SK-MEL-5 (cell line): Measurements from ENCODE around the gene NPM3. TPM values are rescaled to one million over a fixed set of nuclear protein-coding genes. Genes with fewer than 3 reads are reported as not detected.

Experiments
- DNase-seq: peaks from one replicate; pipeline ENCODE4 v3.0.0-alpha.2; 2016; ENCODE audit warnings: low read depth, low spot score
- in situ Hi-C: cut with HindIII; loops from 2 replicates; pipeline ENCODE4 v1.10.0; 2016; ENCODE audit warnings: low sequenced_read_pairs, high pct_unique_total_duplicates, low pct_unique_long_range_greater_than_20kb
- total RNA-seq: library from RNA; depleted of rRNA; stranded (reverse); fragments of >200 nt; shearing (Covaris generic); gene quantifications from 2 replicates; pipeline ENCODE4 v1.2.3, GENCODE V29; 2014

The NPM3 gene
- total RNA-seq, 1 experiment from 2014 or later, result 61.5 TPM

GRCh38 chr10:101778781-101779543 lies 4.3 kb downstream of the NPM3 start:
- in situ Hi-C loops, result no loop called here
- no peak for DNase-seq

- DNase-seq, result no peak
- in situ Hi-C loops, result no loop called here
Measured at GRCh38 chr10:101778151-101778780, 5.0 kb downstream of the NPM3 start.

DNA sequence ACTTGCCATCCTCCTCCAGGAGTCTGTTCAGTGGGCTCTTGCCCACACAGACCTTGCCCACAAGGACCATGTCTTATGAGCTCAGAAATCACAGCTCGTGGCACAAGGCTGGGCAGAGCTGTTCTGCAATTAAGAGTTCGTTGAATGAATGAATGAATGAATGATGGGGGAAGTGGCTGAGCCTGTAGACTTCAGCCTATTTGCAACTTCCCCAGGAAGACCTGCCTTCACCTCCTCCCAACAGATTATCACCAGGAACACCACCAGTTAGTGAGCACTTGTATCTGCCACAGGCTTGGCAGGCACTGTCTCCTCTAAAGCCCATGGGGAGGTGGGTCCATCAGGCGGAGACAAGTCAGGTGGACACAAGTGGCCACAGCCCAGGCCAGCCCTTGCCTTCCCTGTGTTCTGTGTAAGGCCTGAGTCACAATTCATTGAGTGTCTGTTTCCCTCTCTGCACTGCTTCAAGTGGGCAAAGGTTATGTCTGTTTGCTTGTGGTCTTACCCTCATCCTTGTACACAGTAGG lies 5.6 kb downstream of the NPM3 start:
- no peak for DNase-seq
- in situ Hi-C loops, result no loop called here

GRCh38 chr10:101776161-101776817 lies 7.0 kb downstream of the NPM3 start:
- no peak for DNase-seq
- in situ Hi-C loops, result no loop called here

DNA sequence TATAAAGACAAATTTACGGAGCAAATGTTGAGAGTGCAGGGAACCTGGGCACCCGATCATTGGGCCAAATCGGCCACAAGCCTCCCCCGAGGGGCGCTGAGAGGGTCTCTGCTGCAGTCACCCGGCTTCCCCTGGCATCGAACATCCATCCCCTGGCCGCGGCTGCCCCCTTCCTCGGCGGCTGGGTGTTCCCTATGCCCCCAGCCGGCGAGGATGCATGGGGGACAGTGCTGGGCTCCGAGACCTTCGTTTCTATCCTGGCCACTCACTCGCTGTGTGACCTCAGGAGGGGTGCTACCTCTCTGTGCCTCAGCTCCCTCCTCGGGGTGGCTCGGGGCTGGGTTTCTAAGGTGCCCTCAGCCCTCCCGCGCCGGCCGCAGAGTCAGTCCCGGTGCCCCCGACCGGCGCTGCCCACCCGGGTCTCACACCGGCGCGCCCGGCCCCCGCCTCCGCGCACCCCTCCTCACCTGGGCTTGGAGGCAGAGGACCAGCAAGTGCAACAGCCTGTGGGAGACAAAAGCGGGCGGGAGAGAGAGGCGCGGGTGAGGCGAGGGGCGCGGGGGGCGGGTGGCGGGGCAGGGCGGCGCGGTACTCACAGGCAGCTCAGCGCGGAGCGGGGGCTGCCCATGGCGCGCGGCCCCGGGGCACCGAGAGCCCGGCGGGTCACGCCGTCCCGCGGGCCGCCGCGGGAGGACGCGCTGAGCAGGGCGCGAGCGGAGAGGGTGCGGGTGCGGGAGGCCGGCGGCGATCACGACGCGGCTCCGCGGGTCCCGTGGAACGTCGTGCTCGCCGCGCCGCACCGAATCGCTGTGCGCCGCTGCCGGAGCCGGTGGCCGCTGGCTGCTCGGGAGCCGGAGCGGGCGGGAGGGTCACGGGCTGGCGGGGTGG lies 7.7 kb downstream of the NPM3 start, which contains the start of gene FGF8:
Gene FGF8, minus strand, starts transcription at position 842 of the 888 bp plus-strand sequence. Its CDS starts 214 bp downstream, at position 628.
- in situ Hi-C loops, result no loop called here
- DNase-seq, result no peak

GRCh38 chr10:101774589-101775272 lies 8.5 kb downstream of the NPM3 start:
- in situ Hi-C loops, result no loop called here
- DNase-seq, result no peak

- no peak for DNase-seq
- in situ Hi-C loops, result no loop called here
Measured at GRCh38 chr10:101773923-101774588, 9.2 kb downstream of the NPM3 start.

GRCh38 chr10:101772895-101773761 lies 10.1 kb downstream of the NPM3 start:
- in situ Hi-C loops, result no loop called here
- no peak for DNase-seq

DNA sequence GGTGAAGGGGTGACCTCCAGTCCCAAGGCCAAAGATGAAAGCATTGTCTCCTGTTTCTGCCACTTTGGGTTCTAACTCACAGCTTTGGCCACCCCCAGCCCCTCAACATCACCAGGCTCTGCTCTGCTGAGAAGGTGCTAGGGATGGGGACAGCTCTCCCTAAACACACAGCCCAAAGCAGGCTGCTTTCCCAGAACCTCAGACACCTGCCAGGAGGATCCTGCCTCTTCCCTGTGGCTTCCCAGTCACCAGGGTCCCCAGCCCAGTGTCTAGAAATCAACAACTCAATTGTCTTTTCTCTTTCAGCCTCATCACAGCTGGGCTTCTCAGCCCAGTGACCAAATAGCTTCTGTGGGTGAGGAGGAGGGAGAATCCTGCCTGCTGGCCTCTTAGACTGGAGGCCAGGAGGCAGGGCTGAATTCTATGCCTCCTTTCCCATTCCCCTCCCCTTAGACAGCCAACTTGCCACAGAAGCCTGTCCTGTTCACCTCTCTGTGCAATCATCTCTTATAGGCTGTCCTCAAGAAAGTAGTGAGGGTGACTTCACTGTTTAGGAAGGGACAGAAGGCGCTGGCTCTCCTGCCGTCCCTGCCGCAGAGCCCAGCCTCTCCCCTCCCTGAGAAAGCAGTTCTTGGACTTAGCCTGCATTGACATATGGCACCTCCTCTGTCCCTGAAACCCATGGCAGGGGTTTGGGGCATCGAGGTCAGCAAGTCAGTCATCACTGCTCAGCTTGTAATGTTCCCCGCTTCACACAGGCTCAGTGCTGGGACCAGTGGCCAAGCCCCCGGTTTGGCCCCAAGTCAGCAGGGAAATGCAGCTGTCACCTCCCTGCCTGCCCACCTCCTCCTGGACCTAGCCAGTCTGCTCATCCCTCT lies 11.0 kb downstream of the NPM3 start:
- in situ Hi-C loops, result no loop called here
- DNase-seq, result no peak

GRCh38 chr10:101771380-101771779 lies 11.9 kb downstream of the NPM3 start:
- in situ Hi-C loops, result no loop called here
- no peak for DNase-seq

DNA sequence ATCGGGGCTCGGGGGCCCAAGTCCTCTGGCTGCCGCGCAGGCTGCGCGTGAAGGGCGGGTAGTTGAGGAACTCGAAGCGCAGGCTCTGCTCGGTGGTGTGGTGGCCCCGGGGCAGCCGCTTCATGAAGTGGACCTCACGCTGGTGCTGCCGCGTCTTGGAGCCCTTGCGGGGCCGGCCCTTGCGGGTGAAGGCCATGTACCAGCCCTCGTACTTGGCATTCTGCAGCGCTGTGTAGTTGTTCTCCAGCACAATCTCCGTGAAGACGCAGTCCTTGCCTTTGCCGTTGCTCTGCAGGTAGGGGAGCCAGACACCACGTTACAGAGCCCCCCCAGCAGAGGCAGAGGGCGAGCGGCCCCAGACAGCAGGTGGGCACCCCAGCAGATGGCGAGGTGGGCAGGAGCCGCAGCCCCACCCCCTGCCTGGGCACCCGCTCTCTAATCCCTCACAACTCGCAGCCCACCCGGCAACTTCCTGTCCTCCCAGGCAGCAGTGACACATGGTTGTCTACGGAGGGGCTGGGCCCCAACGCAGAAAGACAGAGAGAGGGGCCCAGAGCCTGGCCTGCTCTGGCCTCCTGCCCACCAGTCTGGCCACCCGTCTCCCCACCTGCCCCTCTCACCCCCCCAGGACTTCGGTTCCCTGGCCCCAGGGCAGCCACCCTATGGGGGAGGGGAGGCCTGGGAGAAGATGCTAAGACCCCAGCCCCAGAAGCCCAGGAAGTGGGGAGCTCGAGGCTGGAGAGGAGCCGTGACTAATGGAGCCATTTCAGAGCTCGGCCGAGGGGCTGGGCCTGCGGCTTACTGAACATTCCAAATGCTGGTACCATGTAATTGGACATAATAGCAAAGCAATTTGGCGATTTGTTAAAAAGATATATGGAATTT lies 12.7 kb downstream of the NPM3 start:
- in situ Hi-C loops, result no loop called here
- no peak for DNase-seq

GRCh38 chr10:101769541-101770180 lies 13.6 kb downstream of the NPM3 start:
- DNase-seq, result no peak
- in situ Hi-C loops, result no loop called here

DNA sequence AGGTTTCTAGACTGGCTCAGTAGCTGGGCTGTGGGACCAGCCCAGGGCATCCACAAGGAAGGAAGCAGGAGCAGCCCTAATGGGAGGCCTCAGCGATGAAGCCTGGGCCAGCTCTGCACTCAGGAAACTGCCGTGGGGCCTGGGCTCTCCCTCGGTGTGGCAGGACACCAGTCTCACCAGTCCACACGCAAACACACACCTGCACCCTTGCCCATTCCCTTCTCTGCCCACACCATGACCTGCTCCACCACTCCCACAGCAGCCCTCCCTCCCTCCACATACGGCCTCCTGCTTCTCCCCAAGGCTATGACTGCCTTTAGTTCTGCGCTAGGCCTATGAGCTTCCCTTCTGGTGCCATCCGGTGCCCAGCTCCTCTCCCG lies 14.5 kb downstream of the NPM3 start:
- in situ Hi-C loops, result no loop called here
- no peak for DNase-seq
